ENCODE measurements around the gene CDKL1. TPM values are rescaled to one million over a fixed set of nuclear protein-coding genes. Genes with fewer than 3 reads are reported as not detected.

Gene CDKL1
- total and polyA plus RNA-seq, 2 experiments from 2014 or later: 2.9 to 5.0 TPM

GRCh38 chr14:50395448-50395847 is 1.2 kb downstream of the CDKL1 start:
- WGBS, 2 experiments (ENCODE audit: low coverage in 1 of 2, low lambda C conversion rate in 2 of 2, missing lambda C conversion rate in 2 of 2): 11 to 12% methylated on average over 5 of the region's 5 CpGs
- no peaks in the 10 kb centered on the region for H3K79me2 ChIP-seq (ENCODE audit: insufficient read depth)
- no peaks in the 10 kb centered on the region for H4K20me1 ChIP-seq (ENCODE audit: insufficient read depth)
- no peak for TF ChIP-seq EZH2phosphoT487 (IDR thresholded peaks at IDR 0.05; ENCODE audit: insufficient read depth, low read depth)
- no peak for TF ChIP-seq EZH2 (IDR thresholded peaks at IDR 0.05; ENCODE audit: insufficient read depth, poor library complexity, severe bottlenecking)
- DNase-seq: peak; percentile 59
- no peaks in the 10 kb centered on the region for H3K27me3 ChIP-seq (replicated peaks; ENCODE audit: insufficient read depth)
- no peaks in the 10 kb centered on the region for H3K9me3 ChIP-seq (ENCODE audit: low read depth)
- no peak overlapping the region for H3K27ac ChIP-seq
- H3K4me1 ChIP-seq (ENCODE audit: insufficient read depth): peaks cover 14% of the 10 kb centered on the region
- H3K9ac ChIP-seq: peak overlapping the region; percentile 89
- peak overlapping the region; percentile 86 for H3K4me3 ChIP-seq
- peak overlapping the region; percentile 86 for H3K4me2 ChIP-seq (ENCODE audit: unreplicated experiment)
- H2AFZ ChIP-seq: peak overlapping the region; percentile 91
- in situ Hi-C loops (cut with MboI): no loop called here
- no peaks in the 10 kb centered on the region for H3K36me3 ChIP-seq (ENCODE audit: low read depth)
- H3F3A ChIP-seq (ENCODE audit: insufficient read depth): peaks cover 15% of the 10 kb centered on the region
- H3K9me2 ChIP-seq (ENCODE audit: insufficient read depth): no peaks in the 10 kb centered on the region

- Histone ChIP-seq H3K4me3 (no peak overlapping the region), H3K27ac (no peak overlapping the region), H3K36me3 (ENCODE audit: low read depth) (no peaks in the 10 kb centered on the region), H2AFZ (no peak overlapping the region), H3K4me1 (ENCODE audit: insufficient read depth) (peaks cover 9% of the 10 kb centered on the region), H3F3A (ENCODE audit: insufficient read depth) (peaks cover 12% of the 10 kb centered on the region), H3K27me3 (replicated peaks; ENCODE audit: insufficient read depth) (no peaks in the 10 kb centered on the region), H3K79me2 (ENCODE audit: insufficient read depth) (no peaks in the 10 kb centered on the region), H3K9ac (no peak overlapping the region), H3K9me2 (ENCODE audit: insufficient read depth) (no peaks in the 10 kb centered on the region), H3K9me3 (ENCODE audit: low read depth) (no peaks in the 10 kb centered on the region), H4K20me1 (ENCODE audit: insufficient read depth) (no peaks in the 10 kb centered on the region), H3K4me2 (ENCODE audit: unreplicated experiment) (no peak overlapping the region)
- in situ Hi-C loops (cut with MboI): no loop called here
- no peak for DNase-seq
- TF ChIP-seq EZH2phosphoT487 (IDR thresholded peaks at IDR 0.05; ENCODE audit: insufficient read depth, low read depth) (no peak), EZH2 (IDR thresholded peaks at IDR 0.05; ENCODE audit: insufficient read depth, poor library complexity, severe bottlenecking) (no peak)
- 70 to 76% methylated on average over 5 of the region's 5 CpGs for WGBS, 2 experiments (ENCODE audit: low coverage in 1 of 2, low lambda C conversion rate in 2 of 2, missing lambda C conversion rate in 2 of 2)
These were observed 2.0 kb downstream of the CDKL1 start for GRCh38 chr14:50394713-50395112.

DNA sequence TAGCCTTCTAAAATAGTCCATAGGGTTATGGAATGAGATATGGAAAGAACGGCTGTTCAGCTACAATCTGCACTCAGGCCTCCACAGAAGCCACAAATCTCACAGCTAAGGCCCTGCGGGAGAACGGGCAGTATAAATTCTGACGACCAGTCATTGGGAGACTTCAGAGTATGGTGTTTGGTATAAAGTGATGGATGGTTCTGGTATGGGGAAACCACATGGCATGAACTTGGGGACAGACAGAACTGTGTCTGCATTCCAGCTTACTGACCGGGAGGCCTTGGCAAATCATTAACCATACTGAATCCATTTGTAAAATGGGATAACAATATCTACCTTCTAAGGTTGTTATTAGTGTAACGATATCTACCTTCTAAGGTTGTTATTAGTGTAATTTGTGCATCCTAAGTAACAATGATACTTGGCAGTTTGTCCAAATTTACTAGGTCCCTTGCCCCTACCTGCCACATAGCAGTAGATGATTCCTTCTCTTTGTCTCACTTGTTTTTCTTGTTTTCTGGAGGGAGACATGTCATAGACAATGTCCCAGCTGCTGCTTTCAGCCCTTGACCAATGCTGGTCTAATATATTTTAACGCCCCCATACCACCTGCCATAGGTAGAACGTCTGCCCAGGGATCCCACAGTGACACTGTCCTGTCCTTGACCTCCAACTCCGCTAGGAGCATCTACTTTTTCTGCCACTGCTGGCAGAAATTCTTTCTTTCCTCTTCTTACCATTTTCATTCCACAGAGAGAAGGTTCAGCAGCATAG is 6.8 kb downstream of the CDKL1 start:
- in situ Hi-C loops (cut with MboI): no loop called here
- Histone ChIP-seq H3K79me2 (ENCODE audit: insufficient read depth) (no peaks in the 10 kb centered on the region), H3K4me3 (no peak overlapping the region), H3K9ac (no peak overlapping the region), H3K27me3 (replicated peaks; ENCODE audit: insufficient read depth) (no peaks in the 10 kb centered on the region), H3K9me2 (ENCODE audit: insufficient read depth) (no peaks in the 10 kb centered on the region), H3K4me1 (ENCODE audit: insufficient read depth) (no peaks in the 10 kb centered on the region), H2AFZ (no peak overlapping the region), H3K4me2 (ENCODE audit: unreplicated experiment) (no peak overlapping the region), H3K9me3 (ENCODE audit: low read depth) (no peaks in the 10 kb centered on the region), H4K20me1 (ENCODE audit: insufficient read depth) (no peaks in the 10 kb centered on the region), H3K36me3 (ENCODE audit: low read depth) (no peaks in the 10 kb centered on the region), H3F3A (ENCODE audit: insufficient read depth) (no peaks in the 10 kb centered on the region), H3K27ac (no peak overlapping the region)
- no peak for DNase-seq
- 94 to 95% methylated on average over 9 of the region's 9 CpGs for WGBS, 2 experiments (ENCODE audit: low coverage in 1 of 2, low lambda C conversion rate in 2 of 2, missing lambda C conversion rate in 2 of 2)
- TF ChIP-seq EZH2 (IDR thresholded peaks at IDR 0.05; ENCODE audit: insufficient read depth, poor library complexity, severe bottlenecking) (no peak), EZH2phosphoT487 (IDR thresholded peaks at IDR 0.05; ENCODE audit: insufficient read depth, low read depth) (no peak)

DNA sequence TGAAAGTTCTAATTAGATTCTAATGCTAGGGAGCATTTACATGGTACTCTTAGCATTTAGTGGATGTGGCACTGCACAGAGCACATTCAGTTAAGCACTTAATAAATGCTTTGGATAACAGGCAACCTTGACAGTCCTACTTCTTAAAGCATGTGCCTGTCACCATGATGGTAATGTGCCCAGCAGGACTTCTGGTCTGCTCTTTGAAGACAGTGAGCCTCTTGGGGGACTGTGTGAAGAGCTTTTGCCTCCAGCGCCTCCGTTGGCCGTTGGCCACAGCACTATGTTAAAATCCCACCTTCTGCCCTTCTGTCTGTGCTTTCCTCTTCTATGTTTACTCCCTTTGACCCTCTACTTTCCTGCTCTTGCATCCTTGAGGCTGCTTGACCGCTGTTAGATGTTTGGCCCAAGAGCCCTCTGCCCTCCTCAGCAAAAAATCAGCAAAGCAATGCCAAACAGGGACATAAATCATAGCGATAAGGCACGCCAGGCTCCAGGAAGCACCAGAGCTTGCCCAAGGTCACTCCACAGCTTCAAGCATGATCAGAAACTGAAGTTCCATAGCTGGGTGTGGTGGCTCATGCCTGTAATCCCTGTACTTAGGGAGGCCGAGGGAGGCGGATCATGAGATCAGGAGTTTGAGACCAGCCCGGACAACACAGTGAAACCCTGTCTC is 8.3 kb downstream of the CDKL1 start:
- Histone ChIP-seq H4K20me1 (ENCODE audit: insufficient read depth) (no peaks in the 10 kb centered on the region), H3K9me3 (ENCODE audit: low read depth) (no peaks in the 10 kb centered on the region), H3K9me2 (ENCODE audit: insufficient read depth) (no peaks in the 10 kb centered on the region), H3K27ac (no peak overlapping the region), H3K79me2 (ENCODE audit: insufficient read depth) (no peaks in the 10 kb centered on the region), H3F3A (ENCODE audit: insufficient read depth) (no peaks in the 10 kb centered on the region), H3K4me2 (ENCODE audit: unreplicated experiment) (no peak overlapping the region), H2AFZ (no peak overlapping the region), H3K4me3 (no peak overlapping the region), H3K27me3 (replicated peaks; ENCODE audit: insufficient read depth) (no peaks in the 10 kb centered on the region), H3K36me3 (ENCODE audit: low read depth) (no peaks in the 10 kb centered on the region), H3K9ac (no peak overlapping the region), H3K4me1 (ENCODE audit: insufficient read depth) (no peaks in the 10 kb centered on the region)
- TF ChIP-seq EZH2phosphoT487 (IDR thresholded peaks at IDR 0.05; ENCODE audit: insufficient read depth, low read depth) (no peak), EZH2 (IDR thresholded peaks at IDR 0.05; ENCODE audit: insufficient read depth, poor library complexity, severe bottlenecking) (no peak)
- WGBS, 2 experiments (ENCODE audit: low coverage in 1 of 2, low lambda C conversion rate in 2 of 2, missing lambda C conversion rate in 2 of 2): 93 to 94% methylated on average over 9 of the region's 9 CpGs
- no peak for DNase-seq
- in situ Hi-C loops (cut with MboI): no loop called here

Measured in GM23248 (cell line).